Right kidney (tissue), 1 donor: ENCODE data around the gene LKAAEAR1.
A peak's percentile ranks its signal among the peaks of the same experiment; 100 is the strongest.

Experiments
- DNase-seq: peaks from one replicate; pipeline ENCODE4 v3.0.0-alpha.2; 2016

Gene LKAAEAR1

GRCh38 chr20:64079273-64080012 is 4.8 kb downstream of the LKAAEAR1 start, which contains the start of gene RGS19:
Gene RGS19 (minus strand): TSS chr20:64079518. CDS start chr20:64076886, 2,632 bp downstream.
- DNase-seq = peak; percentile 67

GRCh38 chr20:64078934-64079272 is 5.3 kb downstream of the LKAAEAR1 start:
- DNase-seq = peak; percentile 9

- DNase-seq = no peak
Measured at GRCh38 chr20:64077876-64078551, 6.2 kb downstream of the LKAAEAR1 start.

GRCh38 chr20:64077541-64077875 is 6.7 kb downstream of the LKAAEAR1 start:
- DNase-seq = no peak

- no peak for DNase-seq
Measured at GRCh38 chr20:64077094-64077493, 7.1 kb downstream of the LKAAEAR1 start.

- DNase-seq = no peak
Measured at GRCh38 chr20:64076061-64076997, 7.9 kb downstream of the LKAAEAR1 start.

GRCh38 chr20:64075556-64075955 is 8.6 kb downstream of the LKAAEAR1 start:
- DNase-seq = no peak

- no peak for DNase-seq
Measured at GRCh38 chr20:64074963-64075362, 9.2 kb downstream of the LKAAEAR1 start.

- DNase-seq = no peak
Measured at GRCh38 chr20:64074184-64074789, 9.9 kb downstream of the LKAAEAR1 start.

GRCh38 chr20:64073476-64074183 is 10.6 kb downstream of the LKAAEAR1 start:
- DNase-seq = no peak

GRCh38 chr20:64072498-64073063 is 11.6 kb downstream of the LKAAEAR1 start:
- no peak for DNase-seq

- no peak for DNase-seq
Measured at GRCh38 chr20:64071341-64072332, 12.6 kb downstream of the LKAAEAR1 start.

- no peak for DNase-seq
Measured at GRCh38 chr20:64070244-64070993, 13.8 kb downstream of the LKAAEAR1 start.

- peak; percentile 56 for DNase-seq
Measured at GRCh38 chr20:64069614-64070243, 14.5 kb downstream of the LKAAEAR1 start.

- no peak for DNase-seq
Measured at GRCh38 chr20:64069209-64069613, 15.0 kb downstream of the LKAAEAR1 start.

- DNase-seq = no peak
Measured at GRCh38 chr20:64068386-64069208, 15.6 kb downstream of the LKAAEAR1 start.

- no peak for DNase-seq
Measured at GRCh38 chr20:64067733-64068307, 16.4 kb downstream of the LKAAEAR1 start.
